ENCODE data around the gene MPHOSPH10.

MPHOSPH10 gene

DNA sequence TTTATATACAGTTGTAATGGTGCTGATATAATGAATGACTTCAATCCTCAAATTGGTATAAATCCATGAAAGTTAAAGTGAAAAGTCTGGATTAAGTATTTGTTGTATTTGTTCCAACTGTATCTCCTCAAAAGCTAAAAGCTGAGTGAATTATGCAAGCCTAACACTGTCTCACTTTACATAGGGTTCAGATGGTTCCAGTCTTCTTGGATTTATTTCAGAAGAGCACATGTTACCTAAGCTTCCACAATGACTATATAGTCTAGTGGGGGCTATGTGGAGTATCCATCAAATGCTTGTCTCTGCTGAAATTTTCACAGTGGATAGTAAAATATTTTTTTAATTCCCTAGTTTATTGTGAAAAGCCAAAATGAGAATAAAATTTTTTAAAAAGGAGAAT is 13.4 kb upstream of the MPHOSPH10 start:
- H3K4me3 ChIP-seq (ENCODE audit: low read depth, low read length): no peak overlapping the region
- DNase-seq (ENCODE audit: low read depth): no peak
- TF ChIP-seq CTCF (IDR thresholded peaks at IDR 0.05; ENCODE audit: low read depth, low read length, missing control alignments): no peak

DNA sequence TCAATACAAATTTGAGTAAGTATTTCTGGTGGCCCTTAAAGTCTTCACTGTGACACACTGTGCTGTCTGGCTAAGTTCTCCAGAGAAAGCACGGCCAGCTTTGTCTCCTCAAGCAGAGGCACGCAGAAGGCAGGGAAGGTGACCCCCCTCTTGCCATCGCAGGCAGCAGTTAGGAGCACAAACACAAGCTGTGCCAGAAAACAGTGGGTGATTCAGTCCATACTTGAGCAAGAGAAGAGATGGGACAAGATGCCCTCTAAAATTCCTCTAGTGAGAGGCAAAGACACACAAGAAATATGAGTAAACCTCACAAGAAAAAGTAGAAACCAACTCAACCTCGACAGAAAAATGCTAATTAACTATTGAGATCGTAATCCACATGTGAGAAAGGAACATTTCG is 10.2 kb upstream of the MPHOSPH10 start:
- no peak for DNase-seq (ENCODE audit: low read depth)
- no peak for TF ChIP-seq CTCF (IDR thresholded peaks at IDR 0.05; ENCODE audit: low read depth, low read length, missing control alignments)
- H3K4me3 ChIP-seq (ENCODE audit: low read depth, low read length): no peak overlapping the region

- H3K4me3 ChIP-seq (ENCODE audit: low read depth, low read length): no peak overlapping the region
- no peak for DNase-seq (ENCODE audit: low read depth)
- TF ChIP-seq CTCF (IDR thresholded peaks at IDR 0.05; ENCODE audit: low read depth, low read length, missing control alignments): no peak
Measured at GRCh38 chr2:71121479-71121878, 9.0 kb upstream of the MPHOSPH10 start.

DNA sequence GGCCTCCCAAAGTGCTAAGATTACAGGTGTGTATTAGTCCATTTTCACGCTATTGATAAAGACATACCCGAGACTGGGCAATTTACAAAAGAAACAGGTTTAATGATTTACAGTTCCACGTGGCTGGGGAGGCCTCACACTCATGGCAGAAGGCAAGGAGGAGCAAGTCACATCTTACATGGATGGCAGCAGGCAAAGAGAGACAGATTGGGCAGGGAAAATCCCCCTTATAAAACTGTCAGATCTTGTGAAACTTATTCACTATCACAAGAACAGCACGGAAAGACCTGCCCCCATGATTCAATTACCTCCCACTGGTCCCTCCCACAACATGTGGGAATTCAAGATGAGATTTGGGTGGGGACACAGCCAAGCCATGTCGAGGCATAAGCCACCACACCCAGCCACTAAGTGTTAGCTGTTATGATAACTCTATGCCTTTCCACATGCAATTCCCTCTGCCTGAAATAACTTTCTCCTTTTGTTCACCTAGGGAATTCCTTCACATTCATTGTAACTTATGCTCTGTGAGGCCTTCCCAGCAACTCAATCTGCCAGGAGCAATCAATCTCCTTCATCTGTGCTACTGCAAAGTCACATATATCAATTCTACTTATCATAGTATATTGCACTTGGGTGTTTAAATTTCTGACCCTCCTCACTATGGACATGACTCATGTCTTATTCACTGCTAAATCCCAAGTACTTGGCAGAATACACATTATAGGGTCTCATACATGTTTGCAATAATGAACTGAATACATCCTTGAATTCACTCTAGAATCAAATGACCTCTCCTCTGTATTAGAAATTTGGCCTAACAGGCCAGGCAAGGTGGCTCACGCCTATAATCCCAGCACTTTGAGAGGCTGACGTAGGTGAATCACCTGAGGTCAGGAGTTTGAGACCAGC is 7.8 kb upstream of the MPHOSPH10 start:
- no peak overlapping the region for H3K4me3 ChIP-seq (ENCODE audit: low read depth, low read length)
- DNase-seq (ENCODE audit: low read depth): no peak
- TF ChIP-seq CTCF (IDR thresholded peaks at IDR 0.05; ENCODE audit: low read depth, low read length, missing control alignments): no peak

DNA sequence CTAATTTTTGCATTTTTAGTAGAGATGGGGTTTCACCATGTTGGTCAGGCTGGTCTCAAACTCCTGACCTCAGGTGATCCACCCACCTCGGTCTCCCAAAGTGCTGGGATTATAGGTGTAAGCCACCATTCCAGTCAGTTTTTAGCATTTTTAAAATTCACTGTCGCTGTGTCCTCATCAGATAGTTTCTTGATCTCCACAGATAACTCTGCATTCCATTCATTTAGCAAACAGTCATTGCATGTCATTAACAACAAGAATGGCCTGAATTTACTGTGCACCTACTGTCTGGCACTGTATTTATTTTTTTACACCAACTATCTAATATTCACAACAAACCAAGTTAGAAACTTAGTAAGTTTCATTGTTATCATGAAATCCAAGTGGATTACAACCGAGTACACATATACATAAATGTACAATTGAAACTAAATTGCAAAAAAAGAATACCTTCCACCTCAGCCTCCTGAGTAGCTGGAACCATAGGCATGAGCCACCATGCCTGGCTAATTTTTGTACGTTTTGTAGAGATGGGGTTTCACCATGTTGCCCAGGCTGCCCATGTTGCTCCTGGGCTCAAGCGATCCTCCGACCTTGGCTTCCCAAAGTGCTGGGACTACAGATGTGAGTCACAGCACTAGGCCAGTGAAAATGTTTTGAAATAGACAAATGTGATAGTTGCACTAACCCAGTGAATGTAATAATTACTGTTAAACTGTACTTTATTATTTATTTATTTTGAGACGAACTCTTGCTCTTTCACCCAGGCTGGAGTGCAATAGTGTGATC is 4.7 kb upstream of the MPHOSPH10 start:
- H3K4me3 ChIP-seq (ENCODE audit: low read depth, low read length): no peak overlapping the region
- no peak for TF ChIP-seq CTCF (IDR thresholded peaks at IDR 0.05; ENCODE audit: low read depth, low read length, missing control alignments)
- no peak for DNase-seq (ENCODE audit: low read depth)

- no peak for TF ChIP-seq CTCF (IDR thresholded peaks at IDR 0.05; ENCODE audit: low read depth, low read length, missing control alignments)
- DNase-seq (ENCODE audit: low read depth): no peak
- no peak overlapping the region for H3K4me3 ChIP-seq (ENCODE audit: low read depth, low read length)
Measured at GRCh38 chr2:71126957-71127356, 3.5 kb upstream of the MPHOSPH10 start.
